HG03097 (cell line): ENCODE data around the gene HNF1B.

Source experiments
- ATAC-seq: cut with Tn5 transposase; IDR thresholded peaks from one replicate; pipeline ENCODE4 v1.9.1; 2021; ENCODE audit not compliant: unreplicated experiment, low FRiP score

HNF1B gene

DNA sequence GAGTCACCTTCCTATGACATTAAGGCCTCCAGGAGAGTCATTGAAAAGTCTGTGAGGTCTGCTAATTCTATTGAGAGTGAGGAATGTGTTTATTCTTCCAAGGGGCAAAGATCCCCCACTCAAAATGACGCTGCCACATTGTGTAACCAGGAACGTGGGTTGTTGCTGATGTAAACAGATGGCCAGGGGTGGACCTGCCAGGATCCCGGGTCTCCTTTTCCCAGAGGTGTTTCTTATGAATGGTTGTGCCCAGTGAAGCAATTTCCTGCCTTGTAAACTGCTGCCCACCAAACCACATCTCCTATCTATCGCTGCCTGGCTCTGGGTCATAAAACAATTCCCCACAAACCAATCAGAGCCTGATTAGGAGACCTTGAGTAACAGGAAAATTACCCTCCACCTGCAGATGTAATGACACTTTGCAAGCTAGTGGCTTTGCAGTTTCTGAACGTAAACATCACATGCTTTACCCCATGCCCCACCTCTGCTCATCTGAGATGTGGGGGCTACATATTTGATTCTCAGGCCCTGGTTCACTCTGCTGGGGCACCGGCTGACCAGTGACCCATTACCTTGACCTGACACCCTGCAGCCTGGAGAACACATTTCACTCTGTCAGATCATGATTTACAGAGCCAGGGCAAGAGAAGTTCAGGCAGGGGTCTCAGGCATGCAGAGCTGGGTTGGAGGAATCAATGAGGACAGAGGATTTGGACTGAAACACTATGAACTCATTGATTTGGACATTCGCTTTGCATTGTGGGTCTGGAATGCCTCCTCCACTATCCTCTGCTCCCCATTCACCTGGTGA, 68.5 kb downstream of the HNF1B start:
- ATAC-seq: no peak

DNA sequence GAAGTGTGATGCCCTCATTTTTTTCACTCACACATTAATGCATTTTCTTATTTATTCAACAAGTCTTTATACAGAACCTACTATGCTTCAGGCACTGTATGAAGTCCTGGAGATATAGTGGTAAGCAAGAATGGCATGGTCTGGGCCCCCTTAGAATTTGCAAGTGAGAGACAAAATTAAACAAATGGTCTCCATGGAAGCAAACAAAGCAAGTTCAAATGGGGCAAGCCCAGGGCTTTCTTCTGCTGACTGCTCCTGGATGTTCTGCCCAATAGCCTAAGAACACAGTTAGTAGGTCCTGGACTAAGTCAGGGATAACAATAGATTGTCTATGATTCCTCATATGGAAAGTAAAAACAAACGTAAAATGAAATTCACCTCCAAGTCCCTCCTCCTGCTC, 70.3 kb downstream of the HNF1B start:
- ATAC-seq: no peak

GRCh38 chr17:37673386-37673785, 71.5 kb downstream of the HNF1B start:
- no peak for ATAC-seq

- no peak for ATAC-seq
Measured at GRCh38 chr17:37672548-37673078, 72.2 kb downstream of the HNF1B start.

DNA sequence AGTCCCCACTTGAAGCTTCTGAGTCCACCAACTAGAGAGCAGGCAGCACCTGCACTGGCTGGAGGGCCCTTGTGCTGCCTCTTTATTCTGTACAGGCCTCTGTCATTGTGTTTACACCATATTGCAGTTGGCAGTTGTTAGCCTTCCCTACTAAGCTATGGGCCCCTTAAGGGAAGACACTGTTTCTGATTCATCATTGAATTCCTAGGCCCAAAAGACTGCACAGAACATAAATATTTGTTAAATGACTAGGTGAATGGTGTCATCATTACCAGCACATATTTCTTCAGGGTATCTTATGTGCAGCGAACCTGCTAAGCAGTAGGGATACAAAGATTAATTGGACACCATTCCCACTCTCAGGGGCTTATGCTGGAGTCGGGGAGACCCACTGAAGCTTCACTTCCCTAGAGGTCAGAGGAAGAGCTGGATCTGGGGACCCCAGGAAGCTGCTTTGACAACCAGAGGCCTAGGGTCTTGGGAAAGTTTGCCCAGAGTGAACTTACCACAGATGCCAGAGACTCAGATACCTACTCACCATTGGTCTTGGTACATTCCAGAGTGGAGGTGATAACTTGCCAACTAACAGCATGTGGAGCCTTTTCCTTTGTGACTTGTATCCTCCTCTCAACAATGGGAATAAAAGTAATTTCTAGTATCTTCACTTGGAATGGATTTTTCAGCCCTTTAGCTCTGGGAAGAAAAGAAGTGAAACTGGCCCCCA, 72.9 kb downstream of the HNF1B start:
- no peak for ATAC-seq

DNA sequence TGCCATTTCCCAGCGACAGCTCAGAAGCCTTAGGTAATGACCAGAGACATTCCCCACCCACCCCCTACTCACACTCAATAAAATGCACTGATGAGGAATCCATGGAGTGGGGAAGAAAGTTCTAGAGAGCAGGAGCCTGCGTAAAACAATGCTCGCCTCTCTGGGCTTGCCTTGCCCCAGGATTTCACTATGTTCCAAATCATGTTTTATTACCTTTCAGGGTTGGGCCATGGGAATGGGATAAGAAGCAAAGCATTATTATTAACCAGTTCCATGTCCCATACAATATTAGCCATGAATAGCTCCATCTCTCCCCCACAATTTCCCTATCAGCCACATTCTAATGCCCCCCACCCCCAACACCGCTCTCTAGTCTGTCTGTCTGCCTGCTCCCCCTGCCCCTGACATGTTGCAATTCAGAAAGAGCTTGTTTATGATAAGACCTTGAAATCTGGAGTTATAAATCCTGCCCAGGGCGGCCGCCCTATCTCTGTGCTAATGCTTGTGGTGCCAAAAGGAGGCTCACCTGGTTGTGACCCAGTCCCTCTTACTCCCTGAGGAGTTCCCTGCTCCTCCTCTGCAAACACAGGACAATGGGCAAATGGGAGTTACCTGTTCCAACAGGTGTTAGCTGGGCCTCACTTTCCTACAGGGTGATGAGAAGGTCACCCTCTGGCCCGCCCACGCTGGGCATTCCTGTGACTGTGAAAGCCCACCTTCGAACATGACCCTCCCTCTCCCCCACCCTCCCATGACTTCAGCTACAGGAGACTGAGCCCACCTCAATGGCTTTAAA, 73.6 kb downstream of the HNF1B start:
- ATAC-seq: no peak

GRCh38 chr17:37667039-37667438, 77.8 kb downstream of the HNF1B start:
- ATAC-seq: no peak

GRCh38 chr17:37664214-37664613, 80.6 kb downstream of the HNF1B start:
- ATAC-seq: no peak

- ATAC-seq: no peak
Measured at GRCh38 chr17:37662353-37662752, 82.5 kb downstream of the HNF1B start.

DNA sequence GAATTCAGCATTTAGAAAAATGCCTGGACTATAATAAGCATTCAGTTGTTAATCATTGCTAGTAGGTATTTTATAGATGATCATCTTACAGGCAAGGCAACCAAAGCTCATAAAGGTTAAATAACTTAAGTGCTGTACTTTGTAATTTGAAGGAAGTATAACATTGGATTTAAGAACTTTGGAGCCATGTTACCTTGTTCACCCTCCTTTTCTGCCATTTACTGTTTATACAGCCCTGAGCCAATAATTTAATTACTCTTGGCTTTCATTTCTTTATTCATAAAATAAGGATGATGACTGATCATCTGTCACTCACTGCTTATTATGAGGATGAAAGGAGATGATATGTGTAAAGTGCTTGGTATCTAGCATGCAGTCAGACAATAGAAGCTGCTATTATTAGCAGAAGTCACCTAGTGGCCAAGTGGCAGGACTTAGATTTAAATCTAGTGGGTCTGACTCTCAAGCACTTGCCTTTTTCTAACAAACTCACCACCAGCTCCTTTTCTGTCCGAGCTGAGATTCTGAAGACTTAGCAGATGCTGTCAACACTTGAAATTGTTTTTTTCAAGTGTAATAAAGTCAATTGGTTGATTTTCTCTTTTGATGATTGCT, 83.4 kb downstream of the HNF1B start:
- no peak for ATAC-seq

- ATAC-seq: no peak
Measured at GRCh38 chr17:37659925-37660324, 84.9 kb downstream of the HNF1B start.

DNA sequence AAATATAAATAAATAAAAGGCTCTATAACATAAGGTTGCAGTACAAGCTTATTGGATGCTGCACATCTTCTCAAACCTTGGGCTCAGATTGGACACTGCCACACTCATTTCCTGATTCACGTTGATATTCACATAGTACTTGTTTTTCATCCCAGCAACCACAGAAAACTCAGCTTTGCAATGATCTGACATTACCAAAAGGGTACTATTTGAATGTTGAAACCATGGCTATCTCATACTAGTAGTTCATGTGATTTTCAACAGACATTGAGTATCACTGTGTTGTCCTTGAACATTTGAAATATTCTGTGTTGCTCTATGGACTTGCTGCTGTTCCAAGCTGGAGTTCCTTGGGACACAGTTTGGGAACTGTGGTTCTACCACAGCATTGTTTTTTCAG, 87.7 kb downstream of the HNF1B start:
- ATAC-seq: no peak

DNA sequence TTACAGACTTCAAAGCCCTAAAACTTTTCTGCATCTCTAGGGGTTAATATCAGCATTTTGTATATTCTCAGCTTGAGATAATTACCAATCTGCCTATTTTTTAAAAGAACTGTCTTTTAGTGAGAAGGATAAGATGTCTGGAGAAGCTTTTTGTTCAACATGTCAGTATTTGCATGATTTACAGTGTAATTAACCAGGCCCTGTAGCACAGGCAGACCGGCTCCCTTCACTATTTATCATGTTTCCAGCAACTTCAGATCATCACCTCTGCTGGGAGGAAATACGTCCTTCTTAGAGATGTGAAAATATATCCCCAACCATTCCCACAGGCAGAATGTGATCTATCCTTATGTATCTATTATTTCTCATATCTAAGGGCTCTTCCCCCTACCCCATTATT, 93.0 kb downstream of the HNF1B start:
- no peak for ATAC-seq

DNA sequence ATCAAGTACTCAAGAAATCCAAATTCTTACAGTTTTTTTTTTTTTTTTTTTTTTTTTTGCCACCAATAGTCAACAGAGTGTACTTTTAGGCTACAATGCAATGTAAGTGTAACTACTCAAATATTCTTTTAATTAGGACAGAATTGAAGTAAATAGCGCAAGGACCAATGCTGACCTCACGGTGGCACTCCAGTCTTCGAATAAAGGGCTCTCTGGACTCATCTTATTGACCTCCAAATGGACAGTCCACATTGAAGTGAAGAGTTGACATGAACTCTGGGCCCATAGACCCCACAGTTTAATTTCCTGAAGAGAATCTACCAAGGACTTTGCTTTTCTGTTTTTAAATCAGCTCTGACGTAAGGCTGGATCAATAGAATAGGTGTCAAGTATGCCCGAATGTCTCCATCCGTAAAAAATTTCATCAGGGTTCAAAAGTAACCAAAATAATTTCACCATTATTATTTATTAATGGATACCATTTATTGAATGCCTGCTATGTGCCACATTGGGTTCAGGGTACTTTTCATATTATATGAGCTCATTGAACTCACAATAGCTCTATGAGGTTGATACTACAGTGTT, 94.3 kb downstream of the HNF1B start:
- ATAC-seq: no peak

DNA sequence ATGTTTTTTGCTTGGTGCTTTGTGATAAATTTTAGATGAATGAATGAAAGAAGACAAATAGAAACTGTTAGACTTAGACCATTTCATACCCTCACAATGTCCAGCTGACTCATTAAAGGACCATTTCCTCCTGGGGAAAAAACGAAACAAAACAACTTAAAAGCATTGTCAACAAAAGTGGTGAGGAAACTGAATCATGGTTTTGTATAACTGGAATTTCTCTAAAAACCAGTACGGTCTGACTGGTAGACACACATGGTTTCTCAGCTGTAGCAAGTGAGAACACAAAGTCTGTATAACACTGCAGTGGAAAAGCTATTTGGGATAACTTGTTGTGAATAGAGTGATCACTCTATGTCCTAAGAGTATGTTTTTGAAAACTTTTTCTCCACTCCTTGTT, 96.3 kb downstream of the HNF1B start:
- no peak for ATAC-seq

- ATAC-seq: no peak
Measured at GRCh38 chr17:37647856-37648255, 97.0 kb downstream of the HNF1B start.

DNA sequence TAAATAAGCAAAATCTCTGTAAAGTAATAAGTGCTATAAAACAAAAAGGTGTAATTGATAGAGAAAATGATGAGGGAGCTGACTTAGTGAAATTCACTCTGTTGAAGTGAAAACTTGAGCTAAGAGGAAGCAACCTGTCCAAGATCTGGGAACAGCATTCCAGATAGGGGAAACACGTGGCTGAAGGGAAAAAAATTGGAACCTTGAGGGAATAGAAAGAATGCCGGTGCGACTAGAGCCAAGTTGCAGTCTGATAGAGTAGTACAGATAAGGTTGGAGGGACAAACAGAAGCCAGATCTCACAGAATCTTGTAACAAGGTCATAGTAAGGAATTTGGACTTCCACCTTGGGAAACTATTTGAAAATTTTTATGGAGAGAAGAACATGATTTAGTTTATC, 101.0 kb downstream of the HNF1B start:
- ATAC-seq: no peak

- no peak for ATAC-seq
Measured at GRCh38 chr17:37643118-37643766, 101.6 kb downstream of the HNF1B start, which contains the start of gene DDX52. DDX52 (minus strand) TSS chr17:37643446; CDS start chr17:37643420, 26 bp downstream.

GRCh38 chr17:37642681-37643080, 102.2 kb downstream of the HNF1B start:
- no peak for ATAC-seq

- ATAC-seq: no peak
Measured at GRCh38 chr17:37640015-37640414, 104.8 kb downstream of the HNF1B start.
